Left renal pelvis (tissue), 4 donors: ENCODE data around the gene LRFN2. TPM values are rescaled to one million over a fixed set of nuclear protein-coding genes. Genes with fewer than 3 reads are reported as not detected.

Experiments
- DNase-seq, 4 donors: peaks; one replicate each; pipeline ENCODE4 v3.0.0-alpha.2; 2013; ENCODE audit warnings: low read depth in 4 of 4, low spot score in 3 of 4
- polyA plus RNA-seq, 4 donors: library from polyadenylated mRNA; unstranded; fragments of 120-200 nt; gene quantifications; one replicate each; pipeline ENCODE4 v1.2.1, GENCODE V29; 2013; ENCODE audit not compliant: insufficient read length in 4 of 4

LRFN2 gene
- polyA plus RNA-seq: 1 to 10 TPM in 3 of 4 donors, under 1 TPM in 1; 0.85 to 1.1 (median 1.1) TPM

DNA sequence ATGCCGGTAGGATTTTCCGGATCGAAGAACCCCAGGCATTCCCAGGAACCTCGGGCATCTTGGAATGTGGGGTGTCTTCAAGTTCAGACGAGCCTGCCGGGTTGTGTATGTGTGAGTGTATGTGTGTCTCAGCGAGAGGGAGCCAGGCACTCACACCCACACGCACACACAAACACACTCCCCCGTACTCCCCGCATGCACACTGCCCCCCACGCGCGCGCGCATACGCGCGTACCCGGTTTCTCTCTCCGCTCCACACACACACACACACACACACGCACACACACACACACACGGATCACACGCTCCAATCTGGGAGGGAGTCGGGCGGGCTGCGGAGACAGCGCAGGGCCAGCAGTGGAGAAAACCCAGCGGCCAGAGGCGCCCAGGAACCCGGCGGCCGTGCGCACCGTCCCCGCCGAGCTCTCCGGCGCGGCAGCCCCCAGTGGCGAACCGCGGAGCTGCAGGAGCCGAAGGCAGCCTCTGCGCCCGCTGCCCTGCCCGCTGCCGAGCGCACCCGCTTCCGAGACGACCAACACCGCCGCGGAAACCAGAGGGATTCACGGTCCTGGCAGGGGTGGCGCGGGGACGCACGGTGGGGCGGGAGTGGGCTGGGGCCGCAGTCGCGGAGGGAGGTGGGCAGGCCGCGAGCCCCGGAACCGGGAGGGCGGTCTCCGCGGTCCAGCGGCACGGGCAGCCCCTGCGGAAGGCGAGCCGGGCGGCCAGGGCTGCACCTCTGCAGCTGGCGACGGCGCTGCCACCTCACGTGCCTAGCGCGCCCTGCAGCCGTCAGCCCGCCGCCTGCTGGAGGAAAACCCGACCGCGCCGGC, at the start of gene LRFN2:
Gene LRFN2 (minus strand): TSS at position 125 of the 830 bp plus-strand sequence.
- DNase-seq: peak in 3 of 4 donors; percentile 58 to 67 (median 67)

DNA sequence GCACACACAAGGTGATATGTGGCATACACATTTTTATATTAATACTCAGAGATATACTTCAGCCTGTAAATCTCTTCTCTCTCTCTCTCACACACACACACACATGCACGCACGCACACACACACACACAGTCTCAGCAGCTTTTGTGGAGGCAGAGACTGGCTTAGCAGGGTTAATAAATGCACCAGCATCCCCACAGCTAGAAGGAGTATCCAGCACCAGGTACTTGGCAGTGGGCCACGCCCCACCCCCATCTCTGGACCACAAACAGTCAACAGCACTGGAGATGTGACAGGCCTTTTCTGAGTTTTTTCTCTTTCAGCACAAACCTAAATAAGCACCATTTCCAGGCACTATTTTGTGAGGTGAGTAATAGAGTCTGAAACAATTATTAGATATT, 47.3 kb upstream of the LRFN2 start:
- DNase-seq: no peak

DNA sequence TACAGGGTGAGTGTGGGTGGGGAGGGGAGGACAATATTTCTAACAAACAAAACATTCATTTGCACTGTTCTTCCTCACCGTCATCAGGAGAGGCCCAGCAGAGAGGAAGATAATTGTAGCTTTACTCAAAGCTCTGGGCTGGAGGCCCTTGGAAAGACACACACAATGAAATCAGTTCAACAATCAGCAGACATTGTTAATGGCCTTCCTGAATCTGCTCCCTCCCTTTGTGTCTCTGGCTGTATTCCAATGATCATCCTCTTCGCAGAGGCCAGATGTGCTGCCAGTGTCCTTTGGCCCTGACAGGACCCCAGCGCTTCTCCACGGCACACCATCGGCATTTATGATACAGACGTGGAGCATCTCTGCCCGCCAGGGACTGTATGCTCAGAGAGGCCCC, 44.6 kb upstream of the LRFN2 start:
- DNase-seq: no peak

DNA sequence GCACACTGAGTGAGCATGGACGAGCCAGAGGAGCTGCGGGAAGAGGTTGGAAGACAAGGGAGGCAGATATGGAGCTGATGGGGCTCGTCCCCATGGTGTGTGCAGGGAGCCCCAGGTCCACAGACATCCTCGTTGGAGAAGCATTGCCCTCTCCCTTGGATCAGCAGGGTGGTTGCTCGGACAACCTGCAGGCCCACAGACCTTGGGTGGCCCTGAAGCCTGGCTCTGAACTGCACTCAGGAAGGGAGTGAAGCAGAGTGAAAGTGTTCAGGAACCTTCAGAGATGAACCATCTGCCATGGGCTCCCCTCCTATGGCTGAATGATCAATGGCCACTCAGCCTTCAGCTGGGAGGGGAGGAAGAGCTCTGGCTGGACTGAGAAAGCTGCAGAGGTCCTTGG, 43.3 kb upstream of the LRFN2 start:
- DNase-seq: no peak

DNA sequence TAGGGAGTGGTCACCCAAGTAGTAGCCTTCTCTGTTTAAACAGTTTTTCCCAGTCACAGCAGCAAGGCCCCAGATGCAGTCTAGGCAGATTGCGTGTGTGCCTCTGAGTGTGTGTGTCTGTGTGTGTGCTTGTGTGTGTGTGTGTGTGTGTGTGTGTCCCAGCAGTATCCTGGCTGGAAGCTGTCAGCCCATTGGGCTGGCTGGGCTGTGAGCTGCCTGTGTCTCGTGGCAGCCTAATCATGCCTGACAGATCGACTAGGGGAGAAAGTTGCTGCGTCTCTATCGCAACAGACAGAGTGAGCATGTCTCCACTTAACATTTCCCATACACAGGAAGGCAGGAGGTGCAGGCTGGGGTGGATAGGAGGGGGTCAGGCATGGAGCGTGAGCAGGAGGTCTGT, 42.9 kb upstream of the LRFN2 start:
- peak in 2 of 4 donors; percentile 16 to 18 for DNase-seq

DNA sequence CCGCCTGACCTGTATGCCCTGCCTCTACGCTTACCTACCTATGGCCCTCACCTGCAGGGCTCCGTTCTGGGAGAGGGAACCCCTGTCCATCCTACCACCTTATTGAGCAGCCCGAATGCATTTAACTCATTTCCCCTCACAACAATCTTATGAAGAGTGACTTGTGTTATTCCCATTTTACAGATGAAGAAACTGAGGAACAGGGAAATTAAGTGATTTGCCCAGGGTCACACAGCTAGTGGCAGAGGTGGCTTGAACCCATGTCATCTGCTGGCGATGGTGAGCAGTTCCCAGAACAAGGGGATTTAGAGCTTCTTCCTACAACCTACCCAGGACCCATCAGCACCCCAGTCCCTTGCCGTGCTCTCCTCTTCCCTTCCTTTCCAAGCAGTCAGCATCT, 42.3 kb upstream of the LRFN2 start:
- DNase-seq: no peak

DNA sequence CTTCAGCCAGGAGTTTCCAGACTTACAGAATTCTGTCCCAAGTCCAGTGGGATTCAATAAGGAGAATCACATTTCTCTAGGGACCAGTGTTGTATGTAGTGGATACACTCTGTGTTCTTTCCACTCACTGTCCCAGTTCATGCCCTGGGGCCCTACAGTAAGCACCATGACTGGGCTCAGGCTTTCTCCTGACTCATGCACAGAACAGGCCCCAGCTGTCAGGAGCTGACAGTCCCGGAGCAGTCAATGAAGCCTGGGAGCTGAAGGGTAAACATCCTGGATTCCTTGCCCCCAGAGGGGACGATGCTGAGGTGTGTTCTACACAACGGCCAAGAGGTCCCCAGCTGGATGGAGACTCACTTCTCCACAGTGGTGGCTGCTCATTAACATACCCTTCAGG, 40.2 kb upstream of the LRFN2 start:
- DNase-seq: no peak

DNA sequence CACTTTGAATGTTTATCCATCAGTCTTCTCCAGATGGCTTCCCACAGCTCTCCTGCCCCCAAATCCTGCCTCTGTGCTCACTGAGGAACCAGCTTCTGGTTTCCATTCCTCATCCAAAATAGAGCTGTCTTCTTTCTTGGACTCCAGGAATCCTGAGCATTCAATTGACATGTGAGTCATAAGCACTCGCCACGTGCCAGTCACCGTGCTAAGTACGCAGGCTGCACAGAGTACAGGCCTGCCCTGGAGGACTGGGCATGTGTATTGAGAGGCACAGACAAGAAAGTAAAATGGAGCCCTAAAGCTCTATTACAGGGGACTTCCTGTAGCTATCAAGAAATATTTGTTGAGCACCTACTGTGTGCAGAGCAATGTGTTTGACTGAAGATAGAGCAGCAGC, 39.7 kb upstream of the LRFN2 start:
- DNase-seq: no peak

DNA sequence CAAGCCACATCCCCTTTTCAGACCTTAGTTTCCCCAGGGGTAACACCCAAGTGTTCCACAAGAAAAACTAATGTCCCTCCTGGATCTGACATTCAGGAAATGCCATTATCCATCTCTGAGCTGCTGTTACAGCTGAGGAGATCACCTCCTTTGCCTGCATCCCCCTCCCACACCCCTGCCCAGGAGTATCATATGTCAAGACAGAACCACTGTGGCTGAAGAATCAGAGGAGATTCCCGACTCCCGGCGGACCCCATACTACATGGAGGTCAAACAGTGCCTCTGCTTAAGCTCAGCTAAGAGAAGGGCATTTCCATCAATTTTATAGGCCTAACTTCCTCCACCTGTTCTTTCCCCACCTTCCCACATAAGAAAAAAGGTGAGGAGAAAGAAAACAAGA, 36.8 kb upstream of the LRFN2 start:
- DNase-seq: no peak

DNA sequence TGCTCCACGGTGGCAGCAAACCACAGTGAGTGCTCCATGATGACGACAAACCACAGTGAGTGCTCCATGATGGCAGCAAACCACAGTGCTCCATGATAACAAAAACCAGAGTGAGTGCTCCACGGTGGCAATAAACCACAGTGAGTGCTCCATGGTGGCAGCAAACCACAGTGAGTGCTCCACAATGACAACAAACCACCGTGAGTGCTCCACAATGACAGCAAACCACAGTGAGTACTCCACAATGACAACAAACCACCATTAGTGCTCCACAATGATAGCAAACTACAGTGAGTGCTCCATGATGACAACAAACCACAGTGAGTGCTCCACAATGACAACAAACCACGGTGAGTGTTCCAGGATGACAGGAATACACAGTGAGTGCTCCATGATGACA, 36.0 kb upstream of the LRFN2 start:
- no peak for DNase-seq

DNA sequence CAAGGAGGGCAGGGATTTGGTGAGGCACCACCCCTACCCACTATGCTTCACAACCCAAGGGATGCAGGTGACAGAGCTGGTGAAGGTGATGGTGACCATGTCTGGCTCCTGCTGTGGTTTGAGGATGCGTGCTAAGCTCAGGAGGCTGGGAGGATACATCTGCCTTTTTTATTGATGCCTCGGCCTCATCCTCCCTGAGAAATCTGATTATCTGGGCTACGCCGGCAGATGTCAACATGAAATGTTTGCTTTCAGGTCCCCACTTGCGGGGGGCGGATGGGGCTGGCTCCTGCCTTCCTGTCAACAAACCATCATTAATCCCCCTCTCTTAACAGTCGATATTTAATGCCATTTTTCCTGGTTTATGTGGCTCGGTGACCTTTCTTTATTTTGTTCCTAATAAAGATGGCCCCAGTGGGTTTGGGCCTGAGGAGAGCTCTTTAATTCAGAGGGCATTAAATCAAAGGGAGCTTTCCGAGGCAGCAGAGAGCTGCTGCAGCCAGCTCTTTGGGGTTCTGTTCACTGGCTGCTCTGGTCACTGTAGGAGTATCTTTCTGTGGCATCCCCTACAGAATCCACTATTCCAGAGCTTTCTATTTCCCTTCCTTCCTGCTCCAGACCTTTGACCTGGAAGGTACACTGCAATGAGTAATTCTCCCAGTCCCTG, 33.5 kb upstream of the LRFN2 start:
- no peak for DNase-seq

DNA sequence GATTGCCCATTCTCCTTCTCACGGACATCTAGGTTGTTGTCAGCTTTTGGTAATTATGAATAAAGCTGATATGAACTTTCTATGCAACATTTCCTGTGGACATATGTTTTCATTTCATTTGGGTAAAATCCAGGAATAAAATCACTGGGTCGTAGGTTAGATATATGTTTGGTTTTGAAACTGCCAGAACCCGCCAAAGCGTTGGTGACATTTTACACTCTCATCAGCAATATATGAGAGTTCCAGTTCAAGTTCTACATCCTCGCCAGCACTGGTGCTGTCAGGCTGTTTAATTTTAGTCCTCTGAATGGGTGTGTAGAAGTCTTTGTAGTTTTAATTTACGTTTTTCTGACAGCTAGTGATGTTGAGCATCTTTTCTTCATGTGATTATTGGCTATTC, 27.5 kb upstream of the LRFN2 start:
- no peak for DNase-seq

DNA sequence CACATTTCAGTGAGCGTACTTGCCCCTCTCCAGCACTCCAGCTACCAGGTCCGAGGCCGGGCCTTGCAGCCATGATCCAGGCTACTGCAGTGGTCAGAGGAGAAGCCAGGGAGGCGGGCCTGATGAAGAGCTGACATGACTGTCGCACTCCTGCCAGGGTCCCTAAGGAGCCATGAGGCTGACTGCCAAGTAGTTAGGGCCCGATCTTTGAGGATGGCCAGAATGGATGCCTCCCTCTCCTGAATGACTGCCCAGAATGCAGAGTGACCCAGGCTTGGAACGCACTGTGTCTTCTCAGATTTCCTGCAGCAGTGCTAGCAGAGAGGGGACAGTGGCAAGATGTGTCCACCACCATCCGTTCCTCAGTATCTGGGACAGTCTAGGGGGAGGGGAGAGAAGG, 24.7 kb upstream of the LRFN2 start:
- DNase-seq: no peak

DNA sequence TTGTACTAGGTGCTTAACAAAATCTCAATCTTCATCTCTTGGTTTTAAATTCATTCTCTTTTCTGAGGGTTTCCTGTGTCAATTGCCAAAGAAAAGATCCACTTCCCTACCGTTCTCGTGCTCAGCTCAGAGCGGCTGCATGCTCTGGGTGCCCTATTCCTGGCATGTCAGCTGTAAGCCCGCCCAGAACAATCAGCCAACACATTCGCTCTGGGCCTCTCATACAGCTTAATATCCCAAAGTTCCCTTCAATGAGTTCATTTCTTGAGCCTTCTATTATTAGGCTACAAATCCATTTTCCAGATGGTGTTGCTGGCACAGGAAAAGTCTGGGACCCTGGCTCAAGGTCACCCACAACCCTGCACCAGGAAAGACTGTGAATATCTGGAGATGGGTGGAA, 24.3 kb upstream of the LRFN2 start:
- no peak for DNase-seq

DNA sequence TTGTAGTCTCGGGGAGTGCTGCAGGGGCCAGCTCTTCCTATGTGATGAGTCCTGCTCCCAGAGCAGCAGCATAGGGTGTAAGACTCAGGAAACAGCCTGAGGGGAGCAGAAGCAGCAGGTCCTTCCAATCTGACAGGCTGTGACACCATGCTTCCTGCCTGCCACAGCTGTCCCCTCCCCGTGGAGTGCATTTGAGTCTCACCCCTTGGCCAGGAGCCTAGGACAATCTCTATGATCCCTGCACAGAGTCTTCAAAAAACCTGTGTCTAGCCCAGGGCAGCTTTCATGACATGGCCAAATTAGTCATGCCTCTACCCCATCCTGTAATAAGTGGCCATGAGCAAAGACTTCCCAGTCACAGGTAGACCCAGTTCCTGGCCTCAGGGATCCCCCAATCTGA, 23.1 kb upstream of the LRFN2 start:
- no peak for DNase-seq

DNA sequence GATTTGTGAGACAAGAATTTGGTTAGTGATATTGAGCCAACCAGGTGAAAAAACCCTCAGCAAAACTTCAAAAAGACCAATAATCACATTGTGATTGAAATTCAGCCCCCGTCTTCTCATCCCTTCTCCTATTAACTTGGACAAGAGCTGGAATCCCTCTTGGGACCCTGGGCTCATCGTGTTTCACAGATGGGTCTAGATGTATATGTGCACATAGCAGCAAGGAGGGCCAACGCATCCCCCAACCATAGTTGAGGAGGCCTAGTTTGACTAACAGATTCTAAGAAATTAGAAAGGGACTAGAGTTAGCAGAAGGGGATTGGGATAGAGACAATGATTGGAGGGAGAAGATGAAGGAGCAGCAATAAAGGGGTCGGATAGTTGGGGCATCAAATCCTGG, 19.8 kb upstream of the LRFN2 start:
- no peak for DNase-seq

DNA sequence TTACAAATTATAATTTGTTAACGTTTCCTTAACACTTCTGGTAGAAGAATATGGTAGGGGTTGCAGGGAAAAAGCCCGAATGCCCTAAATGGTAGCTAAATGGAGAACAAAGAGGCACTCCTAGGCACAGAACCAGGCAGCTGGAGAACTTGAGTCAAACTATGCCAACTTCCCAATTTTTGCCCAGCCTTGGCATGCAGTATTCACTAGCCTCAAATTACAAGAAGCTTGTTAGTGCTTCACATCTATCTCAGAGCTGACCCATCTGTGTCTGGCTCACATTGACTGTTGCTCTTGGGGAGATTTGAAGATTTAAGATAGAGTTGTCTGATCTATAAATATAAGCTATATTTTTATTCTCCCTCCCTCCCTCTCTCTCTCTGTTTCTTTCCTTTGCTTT, 19.4 kb upstream of the LRFN2 start:
- DNase-seq: no peak

DNA sequence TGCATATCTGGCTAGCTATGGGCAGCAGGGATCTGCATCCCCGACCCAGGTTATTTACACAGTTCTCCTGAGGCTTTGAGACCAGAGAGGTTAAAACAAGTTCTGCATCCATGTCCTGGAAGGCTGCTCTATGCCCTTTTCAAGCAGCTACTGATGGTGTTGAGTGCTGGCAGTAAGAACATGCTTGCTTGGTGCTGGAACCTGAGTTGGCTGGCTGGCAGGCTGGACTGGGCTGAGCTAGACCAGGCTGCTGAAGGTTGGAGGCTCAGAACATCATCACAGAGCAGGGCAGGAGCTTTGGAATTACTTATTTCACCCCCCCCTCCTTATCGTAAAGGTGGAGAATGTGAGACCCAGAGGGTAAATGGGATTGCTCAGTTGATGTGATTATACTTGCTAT, 16.9 kb upstream of the LRFN2 start:
- no peak for DNase-seq

DNA sequence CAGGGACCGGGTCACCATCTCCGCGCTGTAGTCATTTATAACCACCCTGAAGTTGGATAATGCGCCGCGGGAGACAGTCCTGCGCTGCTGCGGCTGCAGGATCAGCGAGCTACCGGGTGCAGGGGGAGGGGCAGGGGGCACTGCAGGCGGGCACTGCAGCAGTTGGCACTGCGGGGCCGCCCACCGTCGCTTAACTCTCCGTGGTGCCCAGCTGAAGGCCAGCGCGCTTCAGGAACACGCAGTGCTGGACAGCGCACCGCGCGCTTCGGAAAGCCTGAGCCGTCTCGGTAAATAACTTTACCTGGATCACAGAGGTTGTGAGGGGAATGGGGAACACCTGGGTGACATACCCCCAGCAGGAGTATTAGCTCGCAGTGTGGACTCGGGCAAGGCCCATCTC, 12.4 kb upstream of the LRFN2 start:
- DNase-seq: peak in 2 of 4 donors; percentile 37 to 59

DNA sequence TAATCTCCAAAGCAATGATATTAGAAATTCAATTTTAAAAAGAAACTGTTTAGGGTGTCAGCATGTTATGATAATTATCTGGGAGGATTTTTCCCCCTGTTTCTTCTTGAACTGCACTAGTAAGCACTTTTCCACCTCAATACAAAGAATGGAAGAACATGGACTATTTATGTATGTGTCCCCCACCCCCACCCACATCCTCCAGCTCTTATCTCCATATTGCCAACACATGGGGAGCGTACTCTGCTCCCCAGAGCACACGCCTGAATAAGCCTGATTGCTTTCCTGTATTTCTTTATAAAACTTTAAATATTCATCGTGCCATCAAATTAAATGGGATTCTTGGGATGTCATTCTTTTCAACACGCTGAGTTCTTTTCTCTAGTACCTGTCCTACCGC, 11.4 kb upstream of the LRFN2 start:
- no peak for DNase-seq

DNA sequence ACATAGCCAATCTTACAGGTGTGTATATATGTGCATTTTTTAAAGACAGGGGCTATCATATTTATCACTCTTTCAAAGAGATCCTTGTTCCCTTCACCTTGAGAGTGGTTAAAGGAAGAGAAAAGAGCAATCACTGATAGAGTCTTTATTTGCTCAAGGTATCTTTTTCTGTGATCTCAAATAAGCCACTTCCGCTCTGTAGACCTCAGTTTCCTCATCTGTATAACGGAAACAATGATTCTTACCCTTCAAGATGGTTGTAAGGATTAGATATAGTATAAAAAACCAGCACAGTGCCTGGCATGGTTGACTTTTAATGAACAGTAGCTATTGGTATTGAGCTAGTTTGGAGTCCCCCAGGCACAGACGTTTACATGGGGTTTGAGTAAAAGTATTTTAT, 10.1 kb upstream of the LRFN2 start:
- no peak for DNase-seq

DNA sequence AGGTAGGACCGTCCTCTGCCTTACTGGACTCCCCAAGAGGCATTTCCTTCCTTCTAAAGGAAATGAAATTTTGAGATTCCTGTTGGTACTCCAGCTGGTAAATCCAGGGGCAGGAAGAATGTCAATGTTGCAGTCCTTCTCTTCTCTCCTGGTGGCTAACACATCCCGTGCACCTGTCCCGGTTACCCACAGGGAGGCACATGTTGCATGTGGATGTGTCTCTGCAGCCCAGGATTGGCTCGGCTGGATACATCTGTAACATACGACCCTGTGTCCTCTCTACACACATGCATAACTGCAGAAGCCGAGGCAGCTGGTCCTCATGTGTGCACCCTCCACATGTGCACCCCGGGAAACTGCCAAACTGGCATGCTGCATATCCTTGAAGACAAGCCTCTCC, 1.3 kb upstream of the LRFN2 start:
- no peak for DNase-seq
